Natural killer cell treated with Interleukin-12 subunit alpha and Interleukin-12 subunit beta and Interleukin-15 and Interleukin-18, amount 100 ng/mL, for 72 hours (primary cell): ENCODE results near the gene ANGPTL2. TPM values are rescaled to one million over a fixed set of nuclear protein-coding genes. Genes with fewer than 3 reads are reported as not detected.
A peak's percentile ranks its signal among the peaks of the same experiment; 100 is the strongest.

ENCODE experiments used
- ATAC-seq, 2 donors: fragments of 150-1000 bp; cut with Tn5 transposase in 1 of 2; sonication (Bioruptor Pico), chemical (Tn5 transposase) in 1 of 2; 2 replicates each; pipeline ENCODE4 v1.10.0; 2021
- DNase-seq: peaks from one replicate; pipeline ENCODE4 v3.0.0; 2022; ENCODE audit warnings: low spot score
- H3K27ac Mint-ChIP-seq, 2 donors: 1 replicate in 1 of 2; 2 replicates in 1 of 2; pipeline ENCODE4 v1.8.0; 2022; ENCODE audit warnings: mixed read lengths in 2 of 2, mild to moderate bottlenecking in 1 of 2, moderate library complexity in 1 of 2
- H3K27me3 Mint-ChIP-seq, 2 donors: 1 replicate in 1 of 2; 2 replicates in 1 of 2; pipeline ENCODE4 v1.8.0; 2022; ENCODE audit warnings: mixed read lengths in 2 of 2
- H3K36me3 Mint-ChIP-seq: one replicate; pipeline ENCODE4 v1.8.0; 2022; ENCODE audit warnings: mixed read lengths
- H3K4me1 Mint-ChIP-seq, 2 donors: 1 replicate in 1 of 2; 2 replicates in 1 of 2; pipeline ENCODE4 v1.8.0; 2022; ENCODE audit warnings: low read depth in 2 of 2, mixed read lengths in 2 of 2, mild to moderate bottlenecking in 1 of 2
- H3K4me3 Mint-ChIP-seq: one replicate; pipeline ENCODE4 v1.8.0; 2022; ENCODE audit warnings: mixed read lengths
- H3K9me3 Mint-ChIP-seq: 2 replicates; pipeline ENCODE4 v1.8.0; 2022; ENCODE audit warnings: mixed read lengths
- total RNA-seq, 2 donors: library from RNA; stranded (reverse); gene quantifications; one replicate each; pipeline ENCODE4 v1.2.3, GENCODE V29; 2022

ANGPTL2 gene
- total RNA-seq, 2 donors from 2014 or later = not detected

- DNase-seq (no peak), ATAC-seq (peak; percentile 28 to 88)
- peak overlapping the region in 1 of 2 donors; percentile 16 for H3K27ac Mint-ChIP-seq
These were observed 39.8 kb upstream of the ANGPTL2 start for GRCh38 chr9:127162046-127162863.

GRCh38 chr9:127161081-127161624 lies 38.7 kb upstream of the ANGPTL2 start:
- peaks cover 0 to 3% of the 10 kb centered on the region in 2 donors for H3K27me3 Mint-ChIP-seq
- ATAC-seq (no peak), DNase-seq (no peak)
- H3K36me3 Mint-ChIP-seq = no peaks in the 10 kb centered on the region
- no peaks in the 10 kb centered on the region for H3K9me3 Mint-ChIP-seq
- no peak overlapping the region for H3K27ac Mint-ChIP-seq
- H3K4me1 Mint-ChIP-seq = peaks cover 3 to 20% of the 10 kb centered on the region in 2 donors
- H3K4me3 Mint-ChIP-seq = no peak overlapping the region

More at GRCh38 chr9:127162046-127162863, 39.8 kb upstream of the ANGPTL2 start:
- peak overlapping the region; percentile 35 for H3K4me3 Mint-ChIP-seq
- H3K36me3 Mint-ChIP-seq = no peaks in the 10 kb centered on the region
- peaks cover 3 to 20% of the 10 kb centered on the region in 2 donors for H3K4me1 Mint-ChIP-seq
- H3K27me3 Mint-ChIP-seq = peaks cover 0 to 3% of the 10 kb centered on the region in 2 donors
- H3K9me3 Mint-ChIP-seq = no peaks in the 10 kb centered on the region

GRCh38 chr9:127159949-127160610 lies 37.6 kb upstream of the ANGPTL2 start:
- Mint-ChIP-seq H3K36me3 (no peaks in the 10 kb centered on the region), H3K27me3 (peaks cover 0 to 4% of the 10 kb centered on the region in 2 donors), H3K4me3 (no peak overlapping the region), H3K9me3 (no peaks in the 10 kb centered on the region), H3K4me1 (peaks cover 3 to 20% of the 10 kb centered on the region in 2 donors), H3K27ac (no peak overlapping the region)
- DNase-seq = no peak
- ATAC-seq = peak in 1 of 2 donors; percentile 17

- no peaks in the 10 kb centered on the region for H3K9me3 Mint-ChIP-seq
- no peak overlapping the region for H3K27ac Mint-ChIP-seq
- no peak for DNase-seq
- no peaks in the 10 kb centered on the region for H3K36me3 Mint-ChIP-seq
- no peak for ATAC-seq
- no peak overlapping the region for H3K4me3 Mint-ChIP-seq
- peaks cover 3 to 20% of the 10 kb centered on the region in 2 donors for H3K4me1 Mint-ChIP-seq
- H3K27me3 Mint-ChIP-seq = peaks cover 0 to 6% of the 10 kb centered on the region in 2 donors
These were observed 36.9 kb upstream of the ANGPTL2 start for GRCh38 chr9:127159325-127159801.

- Mint-ChIP-seq H3K4me1 (peaks cover 3 to 18% of the 10 kb centered on the region in 2 donors), H3K4me3 (no peak overlapping the region), H3K27me3 (peaks cover 0 to 6% of the 10 kb centered on the region in 2 donors), H3K9me3 (no peaks in the 10 kb centered on the region), H3K36me3 (no peaks in the 10 kb centered on the region), H3K27ac (no peak overlapping the region)
- ATAC-seq = no peak
- DNase-seq = no peak
These were observed 36.4 kb upstream of the ANGPTL2 start for GRCh38 chr9:127158786-127159324.

- no peaks in the 10 kb centered on the region for H3K36me3 Mint-ChIP-seq
- DNase-seq (no peak), ATAC-seq (peak; percentile 20 to 28)
- no peak overlapping the region for H3K27ac Mint-ChIP-seq
- H3K27me3 Mint-ChIP-seq = peaks cover 0 to 9% of the 10 kb centered on the region in 2 donors
- H3K9me3 Mint-ChIP-seq = no peaks in the 10 kb centered on the region
- H3K4me3 Mint-ChIP-seq = no peak overlapping the region
- H3K4me1 Mint-ChIP-seq = no peaks in the 10 kb centered on the region
These were observed 33.0 kb upstream of the ANGPTL2 start for GRCh38 chr9:127155314-127155960.

GRCh38 chr9:127154390-127155191 lies 32.2 kb upstream of the ANGPTL2 start:
- Mint-ChIP-seq H3K27ac (no peak overlapping the region), H3K4me3 (no peak overlapping the region), H3K27me3 (peaks cover 0 to 9% of the 10 kb centered on the region in 2 donors), H3K36me3 (no peaks in the 10 kb centered on the region), H3K4me1 (no peaks in the 10 kb centered on the region), H3K9me3 (no peaks in the 10 kb centered on the region)
- ATAC-seq (peak in 1 of 2 donors; percentile 57), DNase-seq (no peak)

- no peaks in the 10 kb centered on the region for H3K4me1 Mint-ChIP-seq
- H3K4me3 Mint-ChIP-seq = no peak overlapping the region
- no peak overlapping the region for H3K27ac Mint-ChIP-seq
- peaks cover 0 to 9% of the 10 kb centered on the region in 2 donors for H3K27me3 Mint-ChIP-seq
- no peaks in the 10 kb centered on the region for H3K9me3 Mint-ChIP-seq
- no peak for DNase-seq
- no peaks in the 10 kb centered on the region for H3K36me3 Mint-ChIP-seq
- ATAC-seq = no peak
These were observed 31.6 kb upstream of the ANGPTL2 start for GRCh38 chr9:127154003-127154389.

GRCh38 chr9:127153501-127153900 lies 31.1 kb upstream of the ANGPTL2 start:
- peaks cover 0 to 9% of the 10 kb centered on the region in 2 donors for H3K27me3 Mint-ChIP-seq
- DNase-seq = no peak
- no peaks in the 10 kb centered on the region for H3K9me3 Mint-ChIP-seq
- no peak overlapping the region for H3K4me3 Mint-ChIP-seq
- no peak for ATAC-seq
- no peak overlapping the region for H3K27ac Mint-ChIP-seq
- no peaks in the 10 kb centered on the region for H3K4me1 Mint-ChIP-seq
- H3K36me3 Mint-ChIP-seq = no peaks in the 10 kb centered on the region

GRCh38 chr9:127149463-127150390 lies 27.3 kb upstream of the ANGPTL2 start:
- Mint-ChIP-seq H3K4me1 (no peaks in the 10 kb centered on the region), H3K27ac (no peak overlapping the region), H3K36me3 (no peaks in the 10 kb centered on the region), H3K27me3 (peaks cover 0 to 3% of the 10 kb centered on the region in 2 donors), H3K9me3 (no peaks in the 10 kb centered on the region), H3K4me3 (no peak overlapping the region)
- DNase-seq = no peak
- no peak for ATAC-seq

GRCh38 chr9:127149010-127149409 lies 26.6 kb upstream of the ANGPTL2 start:
- no peaks in the 10 kb centered on the region for H3K9me3 Mint-ChIP-seq
- ATAC-seq (no peak), DNase-seq (no peak)
- H3K27ac Mint-ChIP-seq = no peak overlapping the region
- H3K4me3 Mint-ChIP-seq = no peak overlapping the region
- H3K36me3 Mint-ChIP-seq = no peaks in the 10 kb centered on the region
- H3K4me1 Mint-ChIP-seq = no peaks in the 10 kb centered on the region
- peaks cover 0 to 3% of the 10 kb centered on the region in 2 donors for H3K27me3 Mint-ChIP-seq

GRCh38 chr9:127148014-127148413 lies 25.6 kb upstream of the ANGPTL2 start:
- Mint-ChIP-seq H3K27me3 (peaks cover 0 to 3% of the 10 kb centered on the region in 2 donors), H3K4me3 (no peak overlapping the region), H3K9me3 (no peaks in the 10 kb centered on the region), H3K4me1 (no peaks in the 10 kb centered on the region), H3K36me3 (no peaks in the 10 kb centered on the region), H3K27ac (no peak overlapping the region)
- no peak for ATAC-seq
- DNase-seq = no peak
